Epithelial cell of esophagus (primary cell): ENCODE data around the gene TMSB15A.
A peak's percentile ranks its signal among the peaks of the same experiment; 100 is the strongest.
"Not testable (repeated sequence)": the region's sequence is repeated elsewhere in the genome, so short reads cannot be mapped to it uniquely, and the experiment has no call there.

Experiments used
- DNase-seq: peaks from one replicate; pipeline ENCODE4 v3.0.0; 2010; ENCODE audit warnings: low read depth
- H3K4me3 ChIP-seq: 2 replicates; pipeline ENCODE4 v1.5.1; 2011; ENCODE audit warnings: mild to moderate bottlenecking, low read length, control low read depth
- CTCF ChIP-seq: IDR thresholded peaks from 2 replicates; pipeline ENCODE4 v1.5.1; 2011; ENCODE audit warnings: low read depth, mild to moderate bottlenecking, low read length, control low read depth, inconsistent platforms; ENCODE audit not compliant: insufficient read depth; ENCODE audit errors: missing control alignments

TMSB15A gene

GRCh38 chrX:102515975-102516941 lies at the start of gene TMSB15A:
TMSB15A (minus strand) TSS chrX:102516739.
- peak; percentile 29 for DNase-seq
- H3K4me3 ChIP-seq, result peak within 1 kb of the TSS; percentile 15

GRCh38 chrX:102560423-102561068 lies 44.0 kb upstream of the TMSB15A start:
- no peak for DNase-seq
- H3K4me3 ChIP-seq, result no peak overlapping the region
- TF ChIP-seq CTCF, result no peak

More at GRCh38 chrX:102515975-102516941, at the start of gene TMSB15A:
- no peak for TF ChIP-seq CTCF

- TF ChIP-seq CTCF, result no peak
Observed at GRCh38 chrX:102558607-102559006, 42.1 kb upstream of the TMSB15A start.

GRCh38 chrX:102548231-102548630 lies 31.7 kb upstream of the TMSB15A start:
- H3K4me3 ChIP-seq, result no peak overlapping the region
- TF ChIP-seq CTCF, result no peak
- no peak for DNase-seq

More at GRCh38 chrX:102558607-102559006, 42.1 kb upstream of the TMSB15A start:
- H3K4me3 ChIP-seq, result no peak overlapping the region
- DNase-seq, result no peak

- peak overlapping the region; percentile 21 for H3K4me3 ChIP-seq
- no peak for TF ChIP-seq CTCF
- no peak for DNase-seq
Observed at GRCh38 chrX:102546828-102547493, 30.4 kb upstream of the TMSB15A start.

- not testable (repeated sequence) for H3K4me3 ChIP-seq, DNase-seq
Observed at GRCh38 chrX:102546175-102546574, 29.6 kb upstream of the TMSB15A start.

GRCh38 chrX:102535958-102536357 lies 19.4 kb upstream of the TMSB15A start:
- no peak for DNase-seq
- H3K4me3 ChIP-seq, result no peak overlapping the region
- no peak for TF ChIP-seq CTCF
